GM21390 (cell line): Measurements from ENCODE around the gene DSC2.
A peak's percentile ranks its signal among the peaks of the same experiment; 100 is the strongest.

Experiments used
- ATAC-seq: cut with Tn5 transposase; IDR thresholded peaks from one replicate; pipeline ENCODE4 v1.9.1; 2021; ENCODE audit not compliant: unreplicated experiment

Gene DSC2

GRCh38 chr18:31099450-31100230 is 2.6 kb downstream of the DSC2 start:
- no peak for ATAC-seq

DNA sequence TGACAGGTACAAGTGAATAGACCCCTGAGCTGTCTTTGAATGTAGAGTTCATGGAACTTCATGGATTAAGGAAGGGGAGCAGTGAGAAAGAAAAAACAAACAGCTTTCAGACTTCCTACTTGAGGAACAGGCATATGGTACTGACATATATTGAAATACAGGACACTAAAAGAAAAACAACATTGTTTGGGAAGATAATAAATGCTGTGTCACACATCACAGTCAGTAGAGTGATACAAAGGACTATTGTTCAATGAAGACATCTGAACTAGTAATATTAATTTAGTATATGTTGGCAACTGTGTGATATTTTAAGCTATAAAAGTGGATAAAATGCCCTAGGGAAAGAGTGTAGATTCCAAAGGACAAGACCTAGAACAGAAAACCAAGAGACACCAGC is 3.3 kb downstream of the DSC2 start:
- no peak for ATAC-seq

GRCh38 chr18:31097666-31098065 is 4.6 kb downstream of the DSC2 start:
- ATAC-seq = no peak

GRCh38 chr18:31093880-31094279 is 8.3 kb downstream of the DSC2 start:
- no peak for ATAC-seq

- ATAC-seq = no peak
Observed at GRCh38 chr18:31093294-31093693, 8.9 kb downstream of the DSC2 start.

DNA sequence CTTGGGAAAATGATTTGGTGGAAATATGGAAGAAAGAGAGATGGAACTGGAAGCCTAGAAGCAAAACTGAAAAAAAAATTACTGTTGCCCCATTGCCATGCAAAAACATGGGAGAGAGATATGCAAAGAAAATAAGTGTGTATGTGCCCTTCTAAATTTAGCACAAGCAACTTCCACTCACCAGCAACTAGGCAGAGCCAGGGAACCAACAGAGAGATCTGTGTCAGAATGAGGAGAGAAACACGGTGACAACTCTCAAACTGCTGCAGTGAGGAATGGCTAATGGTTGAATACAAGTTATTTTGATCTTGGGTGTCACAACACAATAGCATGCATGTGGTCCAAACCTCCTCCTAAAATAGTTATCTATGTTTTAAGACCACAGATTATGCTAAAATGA is 10.9 kb downstream of the DSC2 start:
- ATAC-seq = no peak

DNA sequence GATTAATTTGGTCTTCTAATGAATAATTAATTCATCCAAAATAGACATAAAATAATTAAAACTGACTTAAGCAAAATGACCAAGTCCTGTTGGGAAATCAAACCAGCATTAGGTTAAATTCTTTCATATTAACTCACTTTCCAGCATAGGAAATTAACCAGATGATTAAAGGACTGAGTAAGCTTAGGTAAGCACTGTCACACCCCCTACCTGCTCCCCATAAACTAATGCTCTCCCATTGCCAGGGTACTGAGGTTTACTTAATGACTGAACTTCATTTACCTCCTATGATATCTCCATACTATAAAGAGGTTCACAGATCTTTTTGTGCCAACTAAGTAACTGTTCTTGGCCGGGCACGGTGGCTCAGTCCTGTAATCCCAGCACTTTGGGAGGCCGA is 13.7 kb downstream of the DSC2 start:
- ATAC-seq = no peak

GRCh38 chr18:31079973-31080372 is 22.2 kb downstream of the DSC2 start:
- ATAC-seq = no peak

DNA sequence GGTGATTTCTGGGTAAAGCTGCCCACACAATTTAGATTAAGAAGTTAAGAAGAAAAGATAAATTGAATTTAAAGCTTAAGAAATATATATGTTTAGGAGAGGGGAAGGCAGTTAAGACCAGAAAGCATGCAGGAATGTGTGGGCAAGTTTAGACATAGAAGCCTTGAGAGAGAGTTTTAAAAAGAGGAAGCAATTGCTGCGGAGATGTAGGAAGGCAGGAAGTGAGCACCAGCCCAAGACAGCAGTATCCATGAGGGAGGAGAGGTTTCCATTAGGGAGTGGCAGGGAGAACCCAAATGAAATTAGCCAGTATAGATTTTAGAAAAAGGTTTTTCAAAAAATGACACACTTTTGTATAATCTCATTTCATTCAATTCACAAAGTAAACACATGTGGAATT is 24.3 kb downstream of the DSC2 start:
- no peak for ATAC-seq

GRCh38 chr18:31072175-31072574 is 30.0 kb downstream of the DSC2 start:
- no peak for ATAC-seq

DNA sequence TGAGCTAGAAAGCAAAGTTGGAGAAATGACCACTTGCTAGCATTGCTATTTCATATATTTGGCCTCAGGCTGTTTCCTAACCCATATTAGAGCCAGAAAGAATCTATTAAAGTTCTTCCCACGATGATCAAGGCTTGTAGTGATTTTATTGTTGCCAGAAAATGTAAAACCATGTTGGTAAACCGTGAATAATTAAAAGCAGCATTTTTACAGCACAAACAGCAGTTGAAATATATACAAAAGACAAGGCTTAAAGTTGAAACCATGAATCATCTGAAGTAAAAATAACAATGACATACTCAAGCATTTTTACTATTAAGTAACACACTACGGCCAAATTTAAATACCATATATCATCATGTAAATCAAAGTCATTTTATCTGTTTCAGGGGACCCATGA is 32.0 kb downstream of the DSC2 start:
- ATAC-seq = no peak

DNA sequence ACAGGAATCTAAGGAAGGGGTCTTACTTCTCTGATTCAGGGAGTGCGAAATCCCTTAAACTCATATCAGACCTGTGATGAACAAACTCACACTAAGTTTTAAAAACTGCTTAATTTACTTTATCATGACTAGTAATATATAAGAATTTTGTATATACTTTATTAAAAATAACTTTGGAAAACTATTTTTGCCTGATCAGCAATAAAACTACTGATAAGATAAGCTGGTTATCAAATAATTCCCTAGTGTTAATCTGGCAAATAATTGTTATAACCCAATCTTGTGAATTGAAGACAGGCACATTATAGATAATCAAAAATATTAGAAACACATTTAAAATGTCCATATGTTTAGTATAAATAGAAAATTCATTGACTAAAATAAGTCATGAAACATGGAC is 36.0 kb downstream of the DSC2 start:
- no peak for ATAC-seq

- no peak for ATAC-seq
Observed at GRCh38 chr18:31065036-31065773, 37.0 kb downstream of the DSC2 start.

- peak; percentile 71 for ATAC-seq
Observed at GRCh38 chr18:31064130-31064529, 38.1 kb downstream of the DSC2 start.

DNA sequence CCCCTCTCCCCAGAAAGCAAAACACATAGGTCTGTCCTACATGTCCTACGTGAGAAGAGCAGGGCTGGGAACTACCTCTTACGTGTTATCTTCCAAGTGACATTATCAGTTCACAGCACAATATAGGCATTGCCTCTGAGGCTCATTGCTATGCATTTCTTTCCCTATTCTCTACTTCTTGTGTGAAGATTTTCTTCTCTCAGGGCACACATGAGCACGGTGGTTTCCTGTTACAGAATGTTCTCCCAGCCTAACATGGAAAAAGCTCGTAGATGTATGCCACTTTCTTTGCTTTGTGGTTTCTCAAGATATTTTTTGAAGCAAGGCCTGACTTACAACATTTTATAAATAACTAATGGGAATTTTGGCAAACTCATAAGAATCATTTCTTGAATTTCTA is 40.3 kb downstream of the DSC2 start:
- ATAC-seq = no peak

GRCh38 chr18:31058897-31059296 is 43.3 kb downstream of the DSC2 start:
- no peak for ATAC-seq

GRCh38 chr18:31057917-31058316 is 44.3 kb downstream of the DSC2 start:
- ATAC-seq = no peak

DNA sequence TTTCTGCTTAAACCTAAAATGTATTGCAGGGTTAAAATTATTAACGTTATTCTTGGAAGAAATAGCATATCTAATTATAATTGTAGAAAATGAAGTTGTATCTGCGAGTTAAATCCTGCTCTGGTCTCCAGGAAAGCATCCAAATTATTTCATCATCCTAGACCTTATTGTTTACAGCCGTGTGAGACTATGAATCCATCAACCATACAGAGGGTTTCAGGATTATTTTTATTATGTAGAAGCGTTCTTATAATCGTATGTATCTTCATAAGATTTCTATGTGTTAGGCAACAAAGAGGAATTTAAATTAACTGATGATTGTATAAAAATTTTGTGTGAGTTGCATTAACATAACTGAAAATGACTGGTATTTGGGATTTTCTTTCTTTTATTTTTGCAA is 45.2 kb downstream of the DSC2 start:
- no peak for ATAC-seq

- no peak for ATAC-seq
Observed at GRCh38 chr18:31056296-31056695, 45.9 kb downstream of the DSC2 start.

DNA sequence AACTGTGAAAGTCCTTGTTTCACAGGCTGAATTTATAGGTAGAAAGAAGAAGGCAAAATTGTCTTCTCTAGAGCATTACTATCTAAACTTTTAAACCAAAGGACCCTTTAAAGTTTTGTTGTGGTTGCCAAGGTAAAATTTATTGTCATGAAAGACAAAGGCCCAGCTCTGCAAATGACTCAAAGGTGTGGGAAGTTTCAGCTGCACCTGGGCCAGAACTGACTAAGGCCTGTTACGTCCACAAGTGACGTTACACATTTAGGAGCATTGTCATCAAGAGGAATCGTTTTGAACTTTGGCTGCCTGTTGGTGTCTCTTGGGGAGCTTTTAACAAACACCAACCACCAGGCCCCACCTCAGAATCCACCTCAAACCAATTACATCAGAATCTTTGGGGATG is 51.6 kb downstream of the DSC2 start:
- no peak for ATAC-seq

GRCh38 chr18:31049189-31049588 is 53.0 kb downstream of the DSC2 start:
- ATAC-seq = no peak

DNA sequence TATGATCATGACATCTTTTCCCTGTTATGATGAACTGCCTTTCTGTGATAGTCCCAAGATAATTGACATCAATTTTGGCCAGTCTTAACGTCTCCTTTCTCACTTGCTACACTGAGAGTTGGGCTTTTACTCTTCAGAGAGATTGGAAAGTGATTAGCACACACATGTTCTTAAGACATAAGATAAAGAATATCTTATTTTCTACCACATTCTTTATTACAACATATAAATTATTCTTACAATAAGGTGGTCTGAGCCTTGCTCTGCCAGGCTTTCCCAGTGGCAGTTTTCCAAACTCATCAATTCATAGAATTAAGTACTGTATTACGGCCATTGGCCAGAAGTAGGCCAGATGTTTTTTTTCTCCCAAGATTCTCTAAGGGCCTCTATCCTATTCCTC is 54.0 kb downstream of the DSC2 start:
- no peak for ATAC-seq

GRCh38 chr18:31046916-31047315 is 55.3 kb downstream of the DSC2 start:
- ATAC-seq = no peak
